HG02623 (cell line): ENCODE results near the gene AMOTL1.
"Not testable (repeated sequence)": the region's sequence is repeated elsewhere in the genome, so short reads cannot be mapped to it uniquely, and the experiment has no call there.

Source experiments
- ATAC-seq: cut with Tn5 transposase; IDR thresholded peaks from one replicate; pipeline ENCODE4 v1.9.1; 2021; ENCODE audit warnings: moderate library complexity; ENCODE audit not compliant: unreplicated experiment

The AMOTL1 gene

DNA sequence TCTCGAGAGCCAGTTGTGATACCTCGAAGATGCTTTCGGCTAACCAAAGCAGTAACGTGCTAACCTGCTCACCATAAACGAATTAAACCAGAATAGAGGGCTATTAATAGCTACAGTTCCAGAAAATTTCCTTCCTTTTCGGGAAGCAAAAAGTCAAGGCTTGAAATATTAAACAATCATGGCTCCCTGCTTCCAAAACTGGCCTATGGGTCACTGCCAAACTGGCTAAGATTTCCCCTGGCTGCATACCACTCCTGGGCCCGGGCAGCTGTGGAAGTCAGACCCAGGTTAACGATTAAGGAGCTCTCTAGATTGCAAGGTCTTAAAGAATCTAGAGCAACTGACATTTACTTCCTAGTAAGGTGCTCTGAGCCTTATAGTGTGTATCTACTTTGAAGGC is 1.7 kb downstream of the AMOTL1 start:
- ATAC-seq: no peak

GRCh38 chr11:94770563-94771120 is 2.5 kb downstream of the AMOTL1 start:
- ATAC-seq: no peak

DNA sequence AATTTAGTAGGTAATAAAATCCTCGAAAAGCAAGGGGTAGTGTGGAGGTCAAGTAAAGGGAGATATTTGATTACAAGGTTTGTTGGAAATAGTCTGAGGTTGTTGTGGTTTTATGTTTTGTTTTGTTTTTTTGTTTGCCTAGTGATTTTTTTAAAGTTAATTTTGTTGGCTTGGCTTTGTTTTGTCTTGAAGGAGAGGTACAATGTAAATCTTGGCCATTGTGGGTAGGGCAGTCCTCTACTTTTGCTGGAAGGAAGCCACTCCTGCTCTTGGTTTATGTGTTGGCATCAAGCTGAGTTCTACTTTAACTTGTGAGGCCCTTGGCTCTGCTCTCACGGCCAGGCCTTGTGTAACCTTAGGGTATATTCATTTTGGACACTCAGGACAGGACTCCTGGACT is 3.2 kb downstream of the AMOTL1 start:
- no peak for ATAC-seq

DNA sequence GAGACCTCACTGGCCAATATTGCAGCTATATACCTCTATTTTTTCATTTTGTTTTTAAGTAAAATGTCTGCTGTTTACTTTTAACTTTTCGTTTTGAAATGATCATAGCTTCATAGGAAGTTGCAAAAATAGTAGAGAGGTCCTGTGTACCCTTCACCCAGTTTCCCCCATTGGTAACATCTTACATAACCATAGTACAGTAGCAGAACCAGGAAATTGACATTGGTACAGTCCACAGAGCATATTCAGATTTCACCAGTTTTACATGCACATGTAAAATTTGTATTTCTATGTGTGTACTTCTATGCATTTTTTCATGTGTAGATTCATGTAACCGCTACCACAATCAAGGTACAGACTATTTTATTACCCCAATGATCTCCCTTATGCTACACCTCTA is 3.8 kb downstream of the AMOTL1 start:
- no peak for ATAC-seq

DNA sequence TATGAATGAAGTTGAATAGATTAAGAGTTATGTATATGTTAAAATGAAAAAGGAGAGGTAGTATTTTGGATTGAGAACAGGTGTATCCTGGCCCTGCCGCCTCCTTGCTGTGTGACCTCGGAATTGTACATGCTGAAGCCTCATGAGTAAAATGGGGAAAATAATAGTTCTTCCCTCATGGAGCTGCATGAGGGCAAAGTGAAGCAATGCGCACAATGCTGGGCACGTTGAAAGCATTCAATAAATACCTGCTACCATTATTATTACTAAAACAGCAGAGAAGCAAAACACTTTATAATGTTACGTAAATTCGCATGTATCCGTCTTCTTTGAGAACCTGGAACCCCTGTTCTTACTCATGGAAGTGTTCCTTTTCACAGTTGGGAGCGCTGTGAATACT is 5.7 kb downstream of the AMOTL1 start:
- ATAC-seq: no peak

DNA sequence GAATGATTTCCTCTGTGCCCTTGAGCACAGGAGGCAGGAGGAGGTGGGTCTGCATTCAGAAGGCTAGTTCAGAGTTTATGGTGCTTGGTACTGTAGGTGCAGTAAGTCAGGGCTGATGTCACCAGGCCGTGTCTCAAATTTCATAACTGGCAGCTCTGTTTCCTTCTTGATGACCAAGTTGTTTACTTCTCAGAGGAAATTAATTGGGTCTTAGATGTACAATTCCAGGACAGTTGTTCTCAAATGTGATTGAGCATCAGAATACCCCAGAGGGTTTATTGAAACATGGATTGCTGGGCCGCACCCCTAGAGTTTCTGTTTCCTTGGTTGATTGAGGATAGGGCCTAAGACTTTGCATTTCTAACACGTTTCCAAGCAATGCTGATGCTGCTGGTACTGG is 6.2 kb downstream of the AMOTL1 start:
- no peak for ATAC-seq

GRCh38 chr11:94775567-94776327 is 7.6 kb downstream of the AMOTL1 start:
- no peak for ATAC-seq

DNA sequence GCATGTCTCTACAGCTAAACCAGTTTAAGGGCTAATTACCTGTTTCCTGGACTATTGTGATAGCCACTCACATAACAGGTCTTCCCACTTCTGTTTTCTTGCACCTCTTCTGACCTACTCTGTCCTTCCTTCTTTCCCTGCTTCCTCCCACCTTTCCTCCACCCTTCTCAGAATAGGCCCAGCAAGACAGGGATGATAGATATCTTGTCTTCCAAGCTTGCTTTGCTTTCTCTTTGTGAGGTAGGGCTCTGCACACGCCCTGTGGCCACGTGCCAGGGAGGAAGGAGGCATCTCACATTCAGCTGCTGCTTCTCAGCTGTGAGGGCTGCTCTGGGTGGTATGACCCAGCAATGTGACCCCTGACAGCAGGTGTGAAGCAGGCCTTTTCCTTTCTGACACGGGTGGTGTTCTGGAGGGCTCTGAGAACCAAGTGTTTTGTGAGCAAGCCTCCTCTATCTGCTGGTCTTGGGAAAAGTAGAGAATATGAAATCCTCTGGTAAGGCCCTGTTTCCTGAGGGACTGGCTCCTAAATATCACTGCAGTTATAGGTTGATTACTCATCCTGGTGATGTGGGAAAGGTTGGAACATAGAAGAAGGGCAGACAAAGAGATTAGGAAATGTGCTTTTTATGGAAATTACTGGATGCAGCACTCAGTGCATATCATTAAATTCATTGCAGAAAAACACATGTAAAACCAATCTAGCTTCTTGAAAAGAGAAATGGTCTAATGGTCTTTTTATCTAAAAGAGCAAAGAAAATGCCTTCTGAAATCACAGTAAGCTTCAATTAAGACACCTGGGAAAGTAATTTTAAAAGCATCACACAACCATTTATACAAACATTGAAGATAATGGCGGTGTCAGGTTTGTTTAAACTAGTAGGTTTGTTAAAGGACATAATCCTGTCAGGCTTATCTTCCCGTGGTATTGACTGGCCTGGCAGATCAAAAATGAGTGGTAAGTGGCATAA is 8.5 kb downstream of the AMOTL1 start:
- ATAC-seq: no peak

GRCh38 chr11:94780432-94780831 is 12.3 kb downstream of the AMOTL1 start:
- ATAC-seq: no peak

GRCh38 chr11:94781837-94782236 is 13.7 kb downstream of the AMOTL1 start:
- no peak for ATAC-seq

DNA sequence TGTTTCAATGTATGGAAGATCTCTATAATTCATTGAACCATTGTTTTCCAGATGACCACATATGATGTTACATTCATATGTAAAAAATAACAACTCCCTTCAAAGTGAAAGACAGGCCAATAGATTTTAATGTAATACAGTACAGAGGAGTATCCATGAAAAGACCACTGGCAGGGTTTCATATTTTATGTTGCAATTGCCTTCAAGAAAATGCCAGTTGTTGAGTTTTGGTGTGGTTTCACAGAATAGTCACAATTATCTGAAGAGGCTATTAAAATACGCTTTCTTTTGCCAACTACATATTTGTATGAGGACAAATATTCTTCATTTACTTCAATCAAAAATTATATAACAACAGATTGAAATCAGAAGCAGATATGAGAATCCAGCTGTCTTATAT is 14.3 kb downstream of the AMOTL1 start:
- ATAC-seq: no peak

GRCh38 chr11:94784884-94785283 is 16.7 kb downstream of the AMOTL1 start:
- ATAC-seq: no peak

- no peak for ATAC-seq
Measured at GRCh38 chr11:94785509-94785908, 17.4 kb downstream of the AMOTL1 start.

DNA sequence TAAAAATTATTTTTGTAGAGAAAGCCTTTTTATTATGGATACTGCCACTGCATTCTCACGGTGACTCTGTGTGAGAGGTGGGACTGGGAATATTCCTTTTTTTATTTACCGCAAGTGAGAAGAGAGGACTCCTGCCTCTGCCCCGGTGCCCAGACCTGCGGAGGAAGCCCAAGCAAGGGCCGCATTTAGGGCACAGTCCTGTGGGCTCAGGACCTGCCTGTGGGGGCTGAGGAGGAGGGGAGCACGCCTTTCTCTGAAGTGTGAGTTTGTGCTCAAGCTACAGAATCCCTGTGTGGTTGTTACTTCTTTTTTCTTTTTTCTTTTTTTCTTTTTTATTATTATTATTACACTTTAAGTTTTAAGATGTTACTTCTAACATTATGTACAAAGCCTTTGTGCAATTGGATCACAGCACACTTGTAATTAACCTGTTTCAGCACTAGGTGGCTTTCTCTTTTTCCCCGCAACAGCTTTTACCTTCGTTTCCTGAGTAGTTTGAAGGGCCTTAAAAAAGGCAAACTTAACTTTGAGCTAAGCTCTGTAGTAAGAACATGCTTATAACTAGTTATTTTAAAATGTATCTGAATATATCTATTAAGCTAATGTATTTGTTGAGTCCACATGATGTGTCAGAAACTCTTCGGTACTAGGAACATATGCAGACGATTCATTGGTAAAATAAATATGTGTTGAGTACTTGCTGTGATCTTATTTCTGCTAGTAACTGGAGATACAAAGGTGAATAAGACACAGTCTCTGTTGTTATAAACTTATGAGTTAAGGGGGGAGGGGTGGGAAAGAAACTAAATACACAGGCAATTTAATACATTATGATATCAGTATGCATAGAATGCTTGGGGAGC is 18.3 kb downstream of the AMOTL1 start:
- ATAC-seq: peak; percentile 55

DNA sequence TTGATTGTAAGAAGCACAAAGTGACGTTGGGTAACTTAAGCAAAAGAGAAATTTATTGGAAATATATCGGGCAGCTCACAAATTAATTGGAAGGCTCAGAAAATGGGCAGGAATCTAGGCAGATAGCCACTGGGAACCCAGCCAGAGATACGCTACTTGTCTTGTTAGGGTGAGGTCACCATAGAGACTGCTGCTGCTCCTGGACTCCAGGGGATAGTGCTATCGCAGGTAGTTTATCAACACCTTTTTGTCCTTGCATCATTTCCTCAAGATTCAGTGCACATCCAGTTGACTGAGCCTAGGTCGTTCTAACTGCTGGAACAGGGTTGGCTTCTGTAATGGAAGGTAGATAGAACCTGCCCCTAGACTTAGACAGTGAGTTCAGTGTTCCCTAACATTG is 19.6 kb downstream of the AMOTL1 start:
- ATAC-seq: no peak

GRCh38 chr11:94788396-94788795 is 20.2 kb downstream of the AMOTL1 start:
- ATAC-seq: no peak

- no peak for ATAC-seq
Measured at GRCh38 chr11:94790197-94790596, 22.0 kb downstream of the AMOTL1 start.

DNA sequence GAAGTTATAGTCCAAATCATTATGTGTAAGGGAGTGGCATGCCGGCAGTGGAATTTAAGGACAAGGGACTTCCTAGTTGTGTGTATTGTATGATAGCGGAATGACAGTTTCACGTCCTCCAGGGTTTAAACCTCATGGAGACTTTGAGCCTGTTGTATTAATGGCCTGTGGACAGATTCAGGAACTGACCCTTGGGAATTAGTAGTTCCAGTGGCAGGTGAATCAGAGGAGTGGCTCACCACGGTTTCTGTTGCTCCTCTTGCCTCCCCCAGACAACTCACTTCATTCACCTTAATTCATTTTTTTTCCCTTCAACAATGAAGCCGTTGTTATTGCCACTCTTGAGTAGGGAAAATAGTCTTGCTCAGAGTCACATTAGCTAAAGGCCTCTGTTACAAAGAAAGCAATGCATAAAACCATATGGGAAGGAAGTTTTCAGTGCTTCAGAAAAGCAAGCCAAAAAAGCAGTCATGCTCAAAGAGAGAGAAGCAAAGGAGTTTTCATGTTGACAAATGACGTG is 22.6 kb downstream of the AMOTL1 start:
- no peak for ATAC-seq

- ATAC-seq: no peak
Measured at GRCh38 chr11:94791216-94791889, 23.2 kb downstream of the AMOTL1 start.

- ATAC-seq: not testable (repeated sequence)
Measured at GRCh38 chr11:94791942-94792341, 23.8 kb downstream of the AMOTL1 start.
